ENCODE results near the gene MRAS.

MRAS gene

GRCh38 chr3:138360869-138361525 is 12.6 kb downstream of the MRAS start:
- no peaks in the 10 kb centered on the region for H3K4me1 ChIP-seq (ENCODE audit: control insufficient read depth, insufficient read depth, low read length)
- no peaks in the 10 kb centered on the region for H3K36me3 ChIP-seq (ENCODE audit: control insufficient read depth in 2 of 2, insufficient read depth in 1 of 2, low read length in 2 of 2)
- CTCF ChIA-PET: interaction anchor here (1.4 kb wide), 1 partner anchor 56 kb away, joined by 5 read pairs; no protein-coding TSS in a partner anchor
- POLR2A ChIA-PET: no interaction called here
- no peak overlapping the region for H3K27ac ChIP-seq (ENCODE audit: extremely low read depth, low read depth, low read length)
- no peaks in the 10 kb centered on the region for H3K9me3 ChIP-seq (ENCODE audit: control insufficient read depth, insufficient read depth, low read depth, low read length)
- no peak overlapping the region for H3K4me3 ChIP-seq (ENCODE audit: low read depth, low read length)
- TF ChIP-seq ZNF37A (tag by site-specific recombination; IDR thresholded peaks at IDR 0.05): no peak
- TF ChIP-seq ZBTB7A (tag by site-specific recombination; IDR thresholded peaks at IDR 0.05; ENCODE audit: low read depth): no peak
- TF ChIP-seq ZNF10 (tag by site-specific recombination; IDR thresholded peaks at IDR 0.05): no peak
- no peak for TF ChIP-seq ZNF514 (tag by site-specific recombination; IDR thresholded peaks at IDR 0.05)
- no peak for TF ChIP-seq ZNF138 (tag by site-specific recombination; IDR thresholded peaks at IDR 0.05; ENCODE audit: borderline replicate concordance)
- TF ChIP-seq, protein P1, sequence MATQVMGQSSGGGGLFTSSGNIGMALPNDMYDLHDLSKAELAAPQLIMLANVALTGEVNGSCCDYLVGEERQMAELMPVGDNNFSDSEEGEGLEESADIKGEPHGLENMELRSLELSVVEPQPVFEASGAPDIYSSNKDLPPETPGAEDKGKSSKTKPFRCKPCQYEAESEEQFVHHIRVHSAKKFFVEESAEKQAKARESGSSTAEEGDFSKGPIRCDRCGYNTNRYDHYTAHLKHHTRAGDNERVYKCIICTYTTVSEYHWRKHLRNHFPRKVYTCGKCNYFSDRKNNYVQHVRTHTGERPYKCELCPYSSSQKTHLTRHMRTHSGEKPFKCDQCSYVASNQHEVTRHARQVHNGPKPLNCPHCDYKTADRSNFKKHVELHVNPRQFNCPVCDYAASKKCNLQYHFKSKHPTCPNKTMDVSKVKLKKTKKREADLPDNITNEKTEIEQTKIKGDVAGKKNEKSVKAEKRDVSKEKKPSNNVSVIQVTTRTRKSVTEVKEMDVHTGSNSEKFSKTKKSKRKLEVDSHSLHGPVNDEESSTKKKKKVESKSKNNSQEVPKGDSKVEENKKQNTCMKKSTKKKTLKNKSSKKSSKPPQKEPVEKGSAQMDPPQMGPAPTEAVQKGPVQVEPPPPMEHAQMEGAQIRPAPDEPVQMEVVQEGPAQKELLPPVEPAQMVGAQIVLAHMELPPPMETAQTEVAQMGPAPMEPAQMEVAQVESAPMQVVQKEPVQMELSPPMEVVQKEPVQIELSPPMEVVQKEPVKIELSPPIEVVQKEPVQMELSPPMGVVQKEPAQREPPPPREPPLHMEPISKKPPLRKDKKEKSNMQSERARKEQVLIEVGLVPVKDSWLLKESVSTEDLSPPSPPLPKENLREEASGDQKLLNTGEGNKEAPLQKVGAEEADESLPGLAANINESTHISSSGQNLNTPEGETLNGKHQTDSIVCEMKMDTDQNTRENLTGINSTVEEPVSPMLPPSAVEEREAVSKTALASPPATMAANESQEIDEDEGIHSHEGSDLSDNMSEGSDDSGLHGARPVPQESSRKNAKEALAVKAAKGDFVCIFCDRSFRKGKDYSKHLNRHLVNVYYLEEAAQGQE (tag by site-specific recombination; IDR thresholded peaks at IDR 0.05): no peak
- TF ChIP-seq ZNF146 (tag by site-specific recombination; IDR thresholded peaks at IDR 0.05): no peak
- TF ChIP-seq ZNF132 (tag by site-specific recombination; IDR thresholded peaks at IDR 0.05; ENCODE audit: borderline replicate concordance): no peak
- no peak for TF ChIP-seq ZNF18 (tag by site-specific recombination; IDR thresholded peaks at IDR 0.05)

DNA sequence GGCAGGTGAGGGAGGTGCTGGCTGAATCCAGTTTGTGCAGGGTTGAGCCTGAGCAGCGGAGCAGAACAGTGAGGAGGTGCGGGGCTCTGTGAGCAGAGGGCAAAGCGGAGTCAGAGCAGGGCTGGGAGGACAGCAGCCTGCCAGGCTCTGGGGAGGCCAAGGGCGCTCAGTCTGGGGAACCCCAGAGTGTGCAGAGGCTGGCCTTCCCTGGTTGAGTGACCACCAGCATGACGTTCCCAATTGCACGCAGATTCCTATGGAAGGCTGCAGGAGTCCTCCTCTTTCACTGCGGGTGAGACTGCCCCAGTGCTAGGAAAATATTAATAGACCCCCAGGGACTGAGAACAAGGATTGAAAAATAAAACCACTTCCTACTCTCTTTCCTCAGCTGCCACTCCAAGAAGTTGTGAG is 13.2 kb downstream of the MRAS start:
- H3K4me1 ChIP-seq (ENCODE audit: control insufficient read depth, insufficient read depth, low read length): no peaks in the 10 kb centered on the region
- H3K9me3 ChIP-seq (ENCODE audit: control insufficient read depth, insufficient read depth, low read depth, low read length): no peaks in the 10 kb centered on the region
- CTCF ChIA-PET: no interaction called here
- POLR2A ChIA-PET: no interaction called here
- no peaks in the 10 kb centered on the region for H3K36me3 ChIP-seq (ENCODE audit: control insufficient read depth in 2 of 2, insufficient read depth in 1 of 2, low read length in 2 of 2)
- TF ChIP-seq ZFP69B (tag by site-specific recombination; IDR thresholded peaks at IDR 0.05) (no peak), ZFP3 (tag by site-specific recombination; IDR thresholded peaks at IDR 0.05; ENCODE audit: low read depth) (no peak), ZNF645 (tag by site-specific recombination; IDR thresholded peaks at IDR 0.05) (no peak), GLIS1 (tag by site-specific recombination; IDR thresholded peaks at IDR 0.05) (no peak), ZNF792 (tag by site-specific recombination; IDR thresholded peaks at IDR 0.05) (no peak), ZBTB20 (tag by site-specific recombination; IDR thresholded peaks at IDR 0.05) (no peak)
- TF ChIP-seq, protein P2, sequence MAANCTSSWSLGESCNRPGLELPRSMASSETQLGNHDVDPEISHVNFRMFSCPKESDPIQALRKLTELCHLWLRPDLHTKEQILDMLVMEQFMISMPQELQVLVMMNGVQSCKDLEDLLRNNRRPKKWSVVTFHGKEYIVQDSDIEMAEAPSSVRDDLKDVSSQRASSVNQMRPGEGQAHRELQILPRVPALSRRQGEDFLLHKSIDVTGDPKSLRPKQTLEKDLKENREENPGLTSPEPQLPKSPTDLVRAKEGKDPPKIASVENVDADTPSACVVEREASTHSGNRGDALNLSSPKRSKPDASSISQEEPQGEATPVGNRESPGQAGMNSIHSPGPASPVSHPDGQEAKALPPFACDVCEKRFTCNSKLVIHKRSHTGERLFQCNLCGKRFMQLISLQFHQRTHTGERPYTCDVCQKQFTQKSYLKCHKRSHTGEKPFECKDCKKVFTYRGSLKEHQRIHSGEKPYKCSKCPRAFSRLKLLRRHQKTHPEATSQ (tag by site-specific recombination; IDR thresholded peaks at IDR 0.05): no peak
- TF ChIP-seq, protein P3, sequence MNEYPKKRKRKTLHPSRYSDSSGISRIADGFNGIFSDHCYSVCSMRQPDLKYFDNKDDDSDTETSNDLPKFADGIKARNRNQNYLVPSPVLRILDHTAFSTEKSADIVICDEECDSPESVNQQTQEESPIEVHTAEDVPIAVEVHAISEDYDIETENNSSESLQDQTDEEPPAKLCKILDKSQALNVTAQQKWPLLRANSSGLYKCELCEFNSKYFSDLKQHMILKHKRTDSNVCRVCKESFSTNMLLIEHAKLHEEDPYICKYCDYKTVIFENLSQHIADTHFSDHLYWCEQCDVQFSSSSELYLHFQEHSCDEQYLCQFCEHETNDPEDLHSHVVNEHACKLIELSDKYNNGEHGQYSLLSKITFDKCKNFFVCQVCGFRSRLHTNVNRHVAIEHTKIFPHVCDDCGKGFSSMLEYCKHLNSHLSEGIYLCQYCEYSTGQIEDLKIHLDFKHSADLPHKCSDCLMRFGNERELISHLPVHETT (tag by site-specific recombination; IDR thresholded peaks at IDR 0.05): no peak
- H3K4me3 ChIP-seq (ENCODE audit: low read depth, low read length): no peak overlapping the region
- H3K27ac ChIP-seq (ENCODE audit: extremely low read depth, low read depth, low read length): no peak overlapping the region

Data from HEK293 (cell line).